Spleen (tissue), 11 donors: ENCODE results near the gene TPK1. TPM values are rescaled to one million over a fixed set of nuclear protein-coding genes. Genes with fewer than 3 reads are reported as not detected.

Experiments
- DNase-seq: peaks from one replicate; pipeline ENCODE4 v3.0.0-alpha.2; 2020
- H3K27ac ChIP-seq, 8 donors: fragments of 200-600 bp; sonication (generic) in 7 of 8; 1 replicate in 4 of 8; 2 replicates in 4 of 8; pipeline versions ENCODE4 v1.5.0 to v1.8.0; 2016 to 2021; ENCODE audit warnings: inconsistent platforms in 4 of 8, mild to moderate bottlenecking in 4 of 8, moderate library complexity in 1 of 8
- H3K27me3 ChIP-seq, 7 donors: fragments of 200-600 bp; sonication (generic) in 6 of 7; replicated peaks in 1 of 7; 1 replicate in 4 of 7; 2 replicates in 3 of 7; pipeline versions ENCODE4 v1.5.0 to v1.8.0; 2016 to 2021; ENCODE audit warnings: inconsistent platforms in 3 of 7, mild to moderate bottlenecking in 1 of 7
- H3K36me3 ChIP-seq, 6 donors: fragments of 200-600 bp; sonication (generic) in 5 of 6; 1 replicate in 4 of 6; 2 replicates in 2 of 6; pipeline versions ENCODE4 v1.5.0 to v1.8.0; 2016 to 2021; ENCODE audit warnings: inconsistent platforms in 2 of 6
- H3K4me1 ChIP-seq, 6 donors: fragments of 200-600 bp; sonication (generic) in 5 of 6; 1 replicate in 3 of 6; 2 replicates in 3 of 6; pipeline versions ENCODE4 v1.5.0 to v1.8.0; 2016 to 2021; ENCODE audit warnings: inconsistent platforms in 3 of 6
- H3K4me3 ChIP-seq, 8 donors: fragments of 200-600 bp; sonication (generic) in 7 of 8; 1 replicate in 4 of 8; 2 replicates in 4 of 8; pipeline versions ENCODE4 v1.5.0 to v1.8.0; 2016 to 2021; ENCODE audit warnings: inconsistent platforms in 4 of 8, mild to moderate bottlenecking in 4 of 8, moderate library complexity in 2 of 8
- H3K9me3 ChIP-seq, 8 donors: fragments of 200-600 bp; sonication (generic) in 7 of 8; 1 replicate in 4 of 8; 2 replicates in 4 of 8; pipeline versions ENCODE4 v1.5.0 to v1.8.0; 2016 to 2021; ENCODE audit warnings: inconsistent platforms in 4 of 8
- CTCF ChIP-seq, 11 experiments: fragments of 200-600 bp in 7 of 11; fragments of 450-650 bp in 4 of 11; sonication (generic) in 4 of 11; IDR thresholded peaks in 8 of 11; conservative IDR thresholded peaks in 3 of 11; 1 replicate in 7 of 11; 2 replicates in 4 of 11; pipeline versions ENCODE4 v1.4.0 to v1.8.0; 2016 to 2021; ENCODE audit warnings: antibody characterized with exemption in 11 of 11, inconsistent platforms in 4 of 11, mild to moderate bottlenecking in 1 of 11
- POLR2A ChIP-seq, 3 donors: fragments of 450-650 bp; IDR thresholded peaks; one replicate each; pipeline ENCODE4 v1.5.1; 2017; ENCODE audit warnings: antibody characterized with exemption in 3 of 3, mild to moderate bottlenecking in 1 of 3
- POLR2AphosphoS5 ChIP-seq, 3 donors: sonication (generic); formaldehyde crosslinking; IDR thresholded peaks; one replicate each; pipeline ENCODE4 v1.5.1; 2017; ENCODE audit warnings: antibody characterized with exemption in 3 of 3
- WGBS, 5 donors: extraction: QIAGEN DNeasy Blood & Tissue Kit in 3 of 5; methylation state at CpG; one replicate each; pipeline versions ENCODE4 v1.1.5 to v1.1.7; 2013 to 2018; 5-methylcytosine and 5-hydroxymethylcytosine counted together
- intact Hi-C: fragments of 100-400 bp; cut with DNase I; formaldehyde crosslinking; loops from one replicate; pipeline ENCODE4 v1.15.0; 2023; ENCODE audit warnings: low total_unique reads
- polyA plus RNA-seq, 3 donors: library from polyadenylated mRNA; stranded (reverse); fragments of 200-250 nt; gene quantifications; one replicate each; pipeline ENCODE4 v1.2.1, GENCODE V29; 2013
- total RNA-seq, 7 donors: library from RNA; depleted of rRNA in 3 of 7; stranded (reverse); fragments of >200 nt in 3 of 7; fragmentation: NEBNext Ultra II Directional in 4 of 7; extraction: Animal tissue kit (Norgen Biotek cat#: 25700) in 4 of 7; gene quantifications; one replicate each; pipeline versions ENCODE4 v1.1.0 to v1.2.1, GENCODE V29; 2016 to 2021
- donor health status: healthy with polysubstance abuse.
- donor health status: DM: no; HTN: no; CAD: no; lungs with moderate emphysema.
- donor health status: DM: no; HTN: no; CAD: no.
- donor health status: Bipolar disorder and iron deficiency.
- donor health status: healthy.
- donor health status: DM: no; HTN: no; CAD: no.
- donor health status: DM: yes; HTN: yes; CAD: no.

TPK1 gene
- total and polyA plus RNA-seq, 10 donors: 8.9 to 30.2 (median 17.8) TPM

- WGBS, 5 donors: 93 to 96% (median 95%) methylated on average over 6 of the region's 6 CpGs
- no peaks in the 10 kb centered on the region for H3K27me3 ChIP-seq
- no peak overlapping the region for H3K4me3 ChIP-seq
- H3K27ac ChIP-seq: no peak overlapping the region
- intact Hi-C loops: no loop called here
- H3K9me3 ChIP-seq: no peaks in the 10 kb centered on the region
- DNase-seq: no peak
- no peaks in the 10 kb centered on the region for H3K4me1 ChIP-seq
- H3K36me3 ChIP-seq: no peaks in the 10 kb centered on the region
- TF ChIP-seq POLR2AphosphoS5 (IDR thresholded peaks at IDR 0.05) (no peak), POLR2A (IDR thresholded peaks at IDR 0.05) (no peak), CTCF (IDR thresholded peaks at IDR 0.05 in 8 of 11, conservative IDR thresholded peaks at IDR 0.05 in 3 of 11) (no peak)
Observed at GRCh38 chr7:144682581-144683280, 153.1 kb downstream of the TPK1 start.

GRCh38 chr7:144676492-144676891 is 159.4 kb downstream of the TPK1 start:
- WGBS, 5 donors: 87 to 93% (median 90%) methylated on average over 5 of the region's 5 CpGs
- no peaks in the 10 kb centered on the region for H3K36me3 ChIP-seq
- H3K27me3 ChIP-seq: no peaks in the 10 kb centered on the region
- no peak overlapping the region for H3K27ac ChIP-seq
- intact Hi-C loops: no loop called here
- TF ChIP-seq POLR2A (IDR thresholded peaks at IDR 0.05) (no peak), CTCF (IDR thresholded peaks at IDR 0.05 in 8 of 11, conservative IDR thresholded peaks at IDR 0.05 in 3 of 11) (no peak)
- no peak for DNase-seq
- H3K4me3 ChIP-seq: no peak overlapping the region
- no peaks in the 10 kb centered on the region for H3K4me1 ChIP-seq
- H3K9me3 ChIP-seq: no peaks in the 10 kb centered on the region

- Histone ChIP-seq H3K4me1 (no peaks in the 10 kb centered on the region), H3K4me3 (no peak overlapping the region), H3K36me3 (no peaks in the 10 kb centered on the region), H3K27me3 (no peaks in the 10 kb centered on the region), H3K9me3 (no peaks in the 10 kb centered on the region), H3K27ac (no peak overlapping the region)
- intact Hi-C loops: no loop called here
- no peak for DNase-seq
- TF ChIP-seq CTCF (IDR thresholded peaks at IDR 0.05 in 8 of 11, conservative IDR thresholded peaks at IDR 0.05 in 3 of 11) (no peak), POLR2AphosphoS5 (IDR thresholded peaks at IDR 0.05) (no peak), POLR2A (IDR thresholded peaks at IDR 0.05) (no peak)
Observed at GRCh38 chr7:144674550-144674949, 161.3 kb downstream of the TPK1 start.

- no peaks in the 10 kb centered on the region for H3K9me3 ChIP-seq
- no peak for DNase-seq
- no peak for TF ChIP-seq POLR2A (IDR thresholded peaks at IDR 0.05)
- TF ChIP-seq CTCF (IDR thresholded peaks at IDR 0.05 in 8 of 11, conservative IDR thresholded peaks at IDR 0.05 in 3 of 11): no peak
- TF ChIP-seq POLR2AphosphoS5 (IDR thresholded peaks at IDR 0.05): no peak
- intact Hi-C loops: no loop called here
- no peaks in the 10 kb centered on the region for H3K27me3 ChIP-seq
- H3K27ac ChIP-seq: no peak overlapping the region
- H3K4me1 ChIP-seq: no peaks in the 10 kb centered on the region
- no peaks in the 10 kb centered on the region for H3K36me3 ChIP-seq
- no peak overlapping the region for H3K4me3 ChIP-seq
- whole genome bisulfite sequencing, 5 donors: 87 to 95% (median 88%) methylated on average over 2 of the region's 2 CpGs
Observed at GRCh38 chr7:144672869-144673268, 163.0 kb downstream of the TPK1 start.
